H1 (cell line): ENCODE data around the gene SLC17A1. TPM values are rescaled to one million over a fixed set of nuclear protein-coding genes. Genes with fewer than 3 reads are reported as not detected.

Experiments used
- CTCF ChIA-PET: fragments of 300-600 bp; sonication (Branson Sonifier 250); formaldehyde crosslinking; loops from one replicate; lab custom pipeline; 2021; ENCODE audit not compliant: partially characterized antibody; lab: Charles Lee
- POLR2A ChIA-PET: fragments of 300-600 bp; sonication (Branson Sonifier 250); formaldehyde crosslinking; loops from one replicate; lab custom pipeline; 2021; ENCODE audit warnings: inconsistent platforms; ENCODE audit not compliant: partially characterized antibody; lab: Charles Lee
- DNase-seq, 2 experiments: peaks; one replicate each; pipeline versions ENCODE4 v3.0.0 to v3.0.0-alpha.2; 2010 to 2022; ENCODE audit warnings: low spot score in 2 of 2, low read depth in 1 of 2, mixed read lengths in 1 of 2
- FAIRE-seq: peaks from 2 replicates; lab custom pipeline; 2011; peaks lifted over from hg19 to GRCh38; lab: Jason Lieb, UNC
- H2AFZ ChIP-seq: 2 replicates; pipeline ENCODE4 v1.8.1; 2012; ENCODE audit warnings: low read length, inconsistent platforms
- H2AK5ac ChIP-seq: 2 replicates; pipeline ENCODE4 v1.6.1; 2013; ENCODE audit warnings: low read depth, low read length
- H2BK120ac ChIP-seq: replicated peaks from 2 replicates; pipeline ENCODE3; 2013; ENCODE audit warnings: low read depth, low read length, inconsistent platforms
- H2BK12ac ChIP-seq: 2 replicates; pipeline ENCODE4 v1.6.1; 2013; ENCODE audit warnings: low read depth, low read length
- H2BK15ac ChIP-seq: 2 replicates; pipeline ENCODE4 v1.6.1; 2013; ENCODE audit warnings: low read length
- H2BK20ac ChIP-seq: 2 replicates; pipeline ENCODE4 v1.6.1; 2013; ENCODE audit warnings: low read length
- H2BK5ac ChIP-seq: 2 replicates; pipeline ENCODE4 v1.6.1; 2013; ENCODE audit warnings: low read depth, low read length
- H3K14ac ChIP-seq: 2 replicates; pipeline ENCODE4 v1.6.1; 2013; ENCODE audit warnings: inconsistent platforms; ENCODE audit not compliant: insufficient read length
- H3K18ac ChIP-seq: 2 replicates; pipeline ENCODE4 v1.6.1; 2013; ENCODE audit warnings: low read length; ENCODE audit errors: extremely low read depth
- H3K23ac ChIP-seq: 2 replicates; pipeline ENCODE4 v1.6.1; 2013; ENCODE audit warnings: inconsistent platforms; ENCODE audit not compliant: insufficient read length
- H3K23me2 ChIP-seq: 2 replicates; pipeline ENCODE4 v1.6.1; 2013; ENCODE audit warnings: low read depth, low read length
- H3K27ac ChIP-seq: 2 replicates; pipeline ENCODE4 v1.6.1; 2011; ENCODE audit warnings: low read depth, low read length, inconsistent platforms
- H3K27me3 ChIP-seq, 4 experiments: replicated peaks in 1 of 4; 1 replicate in 1 of 4; 2 replicates in 3 of 4; pipeline versions ENCODE4 v1.6.1 to v1.8.1; 2011 to 2013; ENCODE audit warnings: low read length in 3 of 4, mild to moderate bottlenecking in 3 of 4, inconsistent platforms in 2 of 4, mixed read lengths in 2 of 4, moderate library complexity in 1 of 4; ENCODE audit not compliant: control insufficient read depth in 3 of 4, insufficient read depth in 3 of 4; ENCODE audit errors: extremely low read depth in 1 of 4
- H3K36me3 ChIP-seq, 4 experiments: 2 replicates each; pipeline versions ENCODE4 v1.6.1 to v1.8.1; 2011 to 2013; ENCODE audit warnings: mild to moderate bottlenecking in 4 of 4, low read length in 3 of 4, moderate library complexity in 2 of 4, control low read depth in 1 of 4, inconsistent platforms in 1 of 4; ENCODE audit not compliant: insufficient read depth in 4 of 4, control insufficient read depth in 2 of 4
- H3K4ac ChIP-seq: replicated peaks from 2 replicates; pipeline ENCODE3; 2013; ENCODE audit warnings: low read length, low read depth, mixed read lengths, inconsistent platforms; ENCODE audit not compliant: insufficient read length
- H3K4me1 ChIP-seq, 4 experiments: replicated peaks in 1 of 4; 1 replicate in 1 of 4; 2 replicates in 3 of 4; pipeline versions ENCODE4 v1.6.1 to v1.8.1; 2011 to 2013; ENCODE audit warnings: low read length in 3 of 4, inconsistent platforms in 2 of 4, mixed read lengths in 1 of 4; ENCODE audit not compliant: insufficient read depth in 4 of 4, control insufficient read depth in 3 of 4
- H3K4me2 ChIP-seq, 2 experiments: 2 replicates each; pipeline versions ENCODE4 v1.6.1 to v1.8.1; 2011 to 2013; ENCODE audit warnings: low read depth in 2 of 2, low read length in 2 of 2, control low read depth in 1 of 2, inconsistent platforms in 1 of 2, mild to moderate bottlenecking in 1 of 2; ENCODE audit not compliant: insufficient read depth in 1 of 2
- H3K4me3 ChIP-seq, 4 experiments: fragments of 200-600, 300-600 bp in 1 of 4; sonication (generic), shearing (Covaris generic), sonication (Bioruptor Twin) in 1 of 4; 2 replicates each; pipeline versions ENCODE4 v1.5.1 to v1.8.1; 2011 to 2016; ENCODE audit warnings: low read length in 4 of 4, low read depth in 3 of 4, control low read depth in 2 of 4, inconsistent platforms in 2 of 4, mild to moderate bottlenecking in 2 of 4, mixed read lengths in 1 of 4, moderate library complexity in 1 of 4; ENCODE audit not compliant: insufficient read depth in 2 of 4; ENCODE audit errors: extremely low read depth in 1 of 4
- H3K56ac ChIP-seq: replicated peaks from 2 replicates; pipeline ENCODE3; 2013; ENCODE audit warnings: low read depth, mild to moderate bottlenecking, mixed read lengths, low read length, inconsistent platforms; ENCODE audit not compliant: insufficient read length
- H3K79me1 ChIP-seq: 2 replicates; pipeline ENCODE4 v1.6.1; 2013; ENCODE audit warnings: low read depth, low read length, control low read depth
- H3K79me2 ChIP-seq, 2 experiments: 2 replicates each; pipeline versions ENCODE4 v1.6.1 to v1.8.1; 2012 to 2013; ENCODE audit warnings: low read length in 2 of 2, mild to moderate bottlenecking in 2 of 2, inconsistent platforms in 1 of 2; ENCODE audit not compliant: insufficient read depth in 2 of 2, control insufficient read depth in 1 of 2
- H3K9ac ChIP-seq, 4 experiments: replicated peaks in 1 of 4; 1 replicate in 1 of 4; 2 replicates in 3 of 4; pipeline versions ENCODE4 v1.6.1 to v1.8.1; 2011 to 2013; ENCODE audit warnings: low read depth in 3 of 4, low read length in 3 of 4, control low read depth in 2 of 4, mild to moderate bottlenecking in 2 of 4, moderate library complexity in 2 of 4, inconsistent platforms in 1 of 4; ENCODE audit errors: extremely low read depth in 1 of 4
- H3K9me3 ChIP-seq, 2 experiments: 2 replicates each; pipeline versions ENCODE4 v1.6.1 to v1.8.1; 2012 to 2013; ENCODE audit warnings: mild to moderate bottlenecking in 2 of 2, moderate library complexity in 2 of 2, control low read depth in 1 of 2, inconsistent platforms in 1 of 2, low read depth in 1 of 2, low read length in 1 of 2, mixed read lengths in 1 of 2; ENCODE audit not compliant: insufficient read depth in 2 of 2
- H4K20me1 ChIP-seq, 2 experiments: replicated peaks in 1 of 2; 2 replicates each; pipeline versions ENCODE3 to v1.8.1; 2011 to 2013; ENCODE audit warnings: inconsistent platforms in 2 of 2, low read length in 2 of 2, mild to moderate bottlenecking in 1 of 2; ENCODE audit not compliant: insufficient read depth in 2 of 2, control insufficient read depth in 1 of 2
- H4K5ac ChIP-seq: 2 replicates; pipeline ENCODE4 v1.6.1; 2013; ENCODE audit warnings: low read length, low read depth, mixed read lengths, inconsistent platforms; ENCODE audit not compliant: insufficient read length
- H4K8ac ChIP-seq: 2 replicates; pipeline ENCODE4 v1.8.0; 2013; ENCODE audit warnings: mild to moderate bottlenecking, moderate library complexity, low read length, inconsistent platforms; ENCODE audit not compliant: insufficient read depth; ENCODE audit errors: extremely low read depth
- H4K91ac ChIP-seq: replicated peaks from 2 replicates; pipeline ENCODE3; 2013; ENCODE audit warnings: low read length, mixed read lengths, inconsistent platforms; ENCODE audit not compliant: insufficient read length
- CHD1 ChIP-seq: IDR thresholded peaks from 2 replicates; pipeline ENCODE4 v1.6.1; 2012; ENCODE audit warnings: low read depth, low read length, improper control_type of control experiment
- CTBP2 ChIP-seq: IDR thresholded peaks from 2 replicates; pipeline ENCODE4 v1.7.0; 2011; ENCODE audit warnings: borderline replicate concordance, mild to moderate bottlenecking, moderate library complexity, mixed read lengths, low read length; ENCODE audit not compliant: insufficient read depth, insufficient read length
- FOSL1 ChIP-seq: IDR thresholded peaks from 2 replicates; pipeline ENCODE4 v1.6.1; 2011; ENCODE audit warnings: mild to moderate bottlenecking, low read depth, low read length, moderate library complexity; ENCODE audit not compliant: insufficient read depth
- JUN ChIP-seq: IDR thresholded peaks from 2 replicates; pipeline ENCODE4 v1.6.1; 2011; ENCODE audit warnings: low read depth, mild to moderate bottlenecking, improper control_type of control experiment, low read length
- NRF1 ChIP-seq: IDR thresholded peaks from 2 replicates; pipeline ENCODE4 v1.6.1; 2011; ENCODE audit warnings: mild to moderate bottlenecking, low read depth, low read length, improper control_type of control experiment
- ZNF274 ChIP-seq: IDR thresholded peaks from 2 replicates; pipeline ENCODE4 v1.7.0; 2012; ENCODE audit warnings: low read length, borderline replicate concordance; ENCODE audit errors: extremely low read depth
- WGBS, 2 experiments: shearing (Covaris generic) in 1 of 2; methylation state at CpG; one replicate each; pipeline versions ENCODE4 v1.1.6 to v1.1.7; 2013 to 2015; ENCODE audit warnings: low lambda C conversion rate in 2 of 2, mixed read lengths in 2 of 2, inconsistent platforms in 1 of 2, low coverage in 1 of 2, missing lambda C conversion rate in 1 of 2; ENCODE audit not compliant: insufficient replicate concordance in 2 of 2, insufficient coverage in 1 of 2, insufficient read length in 1 of 2; ENCODE audit errors: extremely low coverage in 1 of 2, missing lambda C conversion rate in 1 of 2; 5-methylcytosine and 5-hydroxymethylcytosine counted together
- polyA plus RNA-seq, 7 experiments: library from polyadenylated mRNA; depleted of rRNA in 3 of 7; stranded (reverse) in 5 of 7; unstranded in 2 of 7; fragments of >200 nt in 5 of 7; fragments of 200-250 nt in 2 of 7; gene quantifications; 1 replicate in 5 of 7; 2 replicates in 1 of 7; 4 replicates in 1 of 7; pipeline versions ENCODE4 v1.2.1 to v1.2.3, GENCODE V29; 2011 to 2013; ENCODE audit warnings: missing spikeins in 2 of 7, mixed read lengths in 2 of 7
- total RNA-seq: library from RNA; stranded (reverse); fragmentation: NEBNext Ultra II Directional; extraction: Animal tissue kit (Norgen Biotek cat#: 25700); gene quantifications from 2 replicates; pipeline ENCODE4 v1.2.1, GENCODE V29; 2021
- TF ChIP-seq, protein P1 (sequence below): IDR thresholded peaks from 2 replicates; pipeline ENCODE4 v1.6.1; 2011; ENCODE audit warnings: low read length, improper control_type of control experiment

SLC17A1 gene
- total and polyA plus RNA-seq, 2 of the 8 experiments (the other 6 are each of a cell fraction or from before 2014, with no cell fraction given) = not detected

DNA sequence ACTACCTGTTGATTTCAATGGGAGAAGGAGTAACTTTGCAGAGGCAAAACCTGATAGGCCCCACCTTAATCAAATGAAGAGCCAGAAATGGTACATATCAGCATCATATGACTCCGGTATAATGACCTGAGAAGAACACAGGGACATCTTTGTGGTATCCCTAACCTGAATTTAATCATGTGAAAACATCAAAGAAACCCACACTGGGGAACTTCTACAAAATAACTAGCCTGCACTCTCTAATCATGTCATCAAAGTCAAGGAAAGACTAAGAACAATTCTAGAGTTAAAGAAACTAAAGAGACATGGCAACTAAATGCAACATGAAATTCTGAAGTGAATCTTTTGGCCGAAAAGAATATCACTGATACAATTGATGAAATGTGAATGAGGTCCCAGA lies 42.4 kb downstream of the SLC17A1 start:
- H4K8ac ChIP-seq = no peak overlapping the region
- peaks cover 0 to 1% (median 0%) of the 10 kb centered on the region in 4 experiments; a peak in 1 of 7 replicates for H3K27me3 ChIP-seq
- TF ChIP-seq, protein P1, sequence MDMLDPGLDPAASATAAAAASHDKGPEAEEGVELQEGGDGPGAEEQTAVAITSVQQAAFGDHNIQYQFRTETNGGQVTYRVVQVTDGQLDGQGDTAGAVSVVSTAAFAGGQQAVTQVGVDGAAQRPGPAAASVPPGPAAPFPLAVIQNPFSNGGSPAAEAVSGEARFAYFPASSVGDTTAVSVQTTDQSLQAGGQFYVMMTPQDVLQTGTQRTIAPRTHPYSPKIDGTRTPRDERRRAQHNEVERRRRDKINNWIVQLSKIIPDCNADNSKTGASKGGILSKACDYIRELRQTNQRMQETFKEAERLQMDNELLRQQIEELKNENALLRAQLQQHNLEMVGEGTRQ = no peak
- TF ChIP-seq JUN = no peak
- TF ChIP-seq FOSL1 = no peak
- no peak for TF ChIP-seq ZNF274
- no peak for TF ChIP-seq NRF1
- TF ChIP-seq CTBP2 = no peak
- TF ChIP-seq CHD1 = no peak
- H4K5ac ChIP-seq = no peak overlapping the region
- H4K20me1 ChIP-seq = no peaks in the 10 kb centered on the region
- H3K79me1 ChIP-seq = no peaks in the 10 kb centered on the region
- H3K14ac ChIP-seq = no peak overlapping the region
- CTCF ChIA-PET = interaction anchor here (0.8 to 3.2 kb wide), 31 partner anchors 10 to 524 kb away, joined by 3 to 19 read pairs (median 4); no protein-coding TSS in a partner anchor
- H3K27ac ChIP-seq = no peak overlapping the region
- no peak overlapping the region for H3K56ac ChIP-seq
- no peak overlapping the region for H2AFZ ChIP-seq
- no peak for FAIRE-seq
- no peak overlapping the region for H2BK20ac ChIP-seq
- whole genome bisulfite sequencing, 2 experiments = 82% methylated on average over 2 of the region's 2 CpGs; no CpG with 5 or more reads in 1 of the 2 experiments
- no peak overlapping the region for H3K23ac ChIP-seq
- H3K9ac ChIP-seq = no peak overlapping the region
- H3K4me2 ChIP-seq = no peak overlapping the region
- no peak overlapping the region for H2BK120ac ChIP-seq
- DNase-seq = no peak
- H2BK5ac ChIP-seq = no peak overlapping the region
- H3K4me3 ChIP-seq = no peak overlapping the region
- no peaks in the 10 kb centered on the region for H3K79me2 ChIP-seq
- H4K91ac ChIP-seq = no peak overlapping the region
- POLR2A ChIA-PET = no interaction called here
- no peaks in the 10 kb centered on the region for H3K36me3 ChIP-seq
- no peak overlapping the region for H2BK12ac ChIP-seq
- no peak overlapping the region for H3K4ac ChIP-seq
- no peaks in the 10 kb centered on the region for H3K23me2 ChIP-seq
- no peak overlapping the region for H3K18ac ChIP-seq
- H2BK15ac ChIP-seq = no peak overlapping the region
- H3K4me1 ChIP-seq = no peaks in the 10 kb centered on the region
- H3K9me3 ChIP-seq = no peaks in the 10 kb centered on the region
- H2AK5ac ChIP-seq = no peak overlapping the region
